Transverse colon (tissue), 4 donors: ENCODE measurements around the gene BTBD10. TPM values are rescaled to one million over a fixed set of nuclear protein-coding genes. Genes with fewer than 3 reads are reported as not detected.

ENCODE experiments used
- DNase-seq: peaks from one replicate; pipeline ENCODE4 v3.0.0-alpha.2; 2019
- H3K27ac ChIP-seq, 4 donors: fragments of 200-600 bp; sonication (generic); 2 replicates each; pipeline ENCODE4 v1.5.1; 2016 to 2018; ENCODE audit warnings: inconsistent platforms in 4 of 4
- H3K27me3 ChIP-seq: fragments of 200-600 bp; sonication (generic); 2 replicates; pipeline ENCODE4 v1.5.1; 2017; ENCODE audit warnings: inconsistent platforms
- H3K36me3 ChIP-seq, 4 donors: fragments of 200-600 bp; sonication (generic); 2 replicates each; pipeline ENCODE4 v1.5.1; 2017 to 2019; ENCODE audit warnings: inconsistent platforms in 4 of 4
- H3K4me1 ChIP-seq, 4 donors: fragments of 200-600 bp; sonication (generic); 2 replicates each; pipeline ENCODE4 v1.5.1; 2017 to 2020; ENCODE audit warnings: inconsistent platforms in 4 of 4
- H3K4me3 ChIP-seq, 4 donors: fragments of 200-600 bp; sonication (generic); 1 replicate in 1 of 4; 2 replicates in 3 of 4; pipeline versions ENCODE4 v1.5.1 to v1.6.1; 2017 to 2019; ENCODE audit warnings: inconsistent platforms in 4 of 4
- H3K9me3 ChIP-seq, 2 donors: fragments of 200-600 bp; sonication (generic); 2 replicates each; pipeline ENCODE4 v1.5.1; 2017 to 2019; ENCODE audit warnings: inconsistent platforms in 2 of 2
- EP300 ChIP-seq: sonication (generic); formaldehyde crosslinking; IDR thresholded peaks from one replicate; pipeline ENCODE4 v1.6.1; 2017; ENCODE audit warnings: antibody characterized with exemption, low read depth
- POLR2A ChIP-seq: fragments of 450-650 bp; IDR thresholded peaks from one replicate; pipeline ENCODE4 v1.6.1; 2016; ENCODE audit warnings: antibody characterized with exemption, mild to moderate bottlenecking, moderate library complexity
- POLR2AphosphoS5 ChIP-seq, 3 donors: sonication (generic); formaldehyde crosslinking; IDR thresholded peaks; one replicate each; pipeline ENCODE4 v1.6.1; 2016; ENCODE audit warnings: antibody characterized with exemption in 3 of 3
- WGBS, 2 donors: methylation state at CpG; one replicate each; pipeline ENCODE4 v1.1.5; 2018; ENCODE audit warnings: low coverage in 1 of 2; 5-methylcytosine and 5-hydroxymethylcytosine counted together
- in situ Hi-C, 4 donors: fragments of 200-750 bp; cut with MboI; loops; one replicate each; pipeline versions ENCODE4 v1.15.0 to v1.15.1; 2017; ENCODE audit warnings: low sequenced_read_pairs in 3 of 4, low pct_ligation_motif_present in 1 of 4, low pct_unique_long_range_greater_than_20kb in 1 of 4
- intact Hi-C: fragments of 100-400 bp; cut with DNase I; formaldehyde crosslinking; loops from one replicate; pipeline ENCODE4 v1.15.1; 2023; ENCODE audit warnings: low total_unique reads
- total RNA-seq, 4 donors: library from RNA; depleted of rRNA; stranded (reverse); fragments of >200 nt; gene quantifications; one replicate each; pipeline ENCODE4 v1.1.0, GENCODE V29; 2016
- TF ChIP-seq, protein P1 (sequence below), 5 experiments: fragments of 200-600 bp in 3 of 5; fragments of 450-650 bp in 2 of 5; sonication (generic) in 3 of 5; IDR thresholded peaks; 1 replicate in 2 of 5; 2 replicates in 3 of 5; pipeline ENCODE4 v1.5.1; 2016 to 2017; ENCODE audit warnings: antibody characterized with exemption in 5 of 5, inconsistent platforms in 3 of 5, mild to moderate bottlenecking in 2 of 5, moderate library complexity in 1 of 5

Gene BTBD10
- total RNA-seq, 4 donors from 2014 or later = 9.0 to 39.9 (median 32.9) TPM

DNA sequence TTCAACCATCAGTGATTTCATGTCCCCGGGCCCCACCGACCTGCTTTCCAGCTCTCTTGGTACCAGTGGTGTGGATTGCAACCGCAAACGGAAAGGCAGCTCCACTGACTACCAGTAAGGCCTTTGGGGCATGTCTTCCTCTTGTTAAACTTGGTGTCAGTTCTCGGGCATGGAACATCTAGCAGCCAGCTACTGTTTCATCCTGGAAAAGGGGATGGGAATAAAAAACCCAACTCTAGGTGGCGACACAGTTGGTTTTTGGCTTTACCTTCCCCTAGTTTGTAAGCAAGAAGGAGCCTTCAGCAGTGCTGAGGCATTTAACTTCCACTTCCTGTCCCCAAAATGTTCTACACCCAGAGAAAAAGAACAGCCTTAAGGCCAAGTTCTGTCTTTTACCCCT is 108.7 kb downstream of the BTBD10 start:
- WGBS, 2 donors = 88% methylated on average over 6 of the region's 6 CpGs; no CpG with 5 or more reads in 1 of the 2 donors
- no peaks in the 10 kb centered on the region for H3K4me1 ChIP-seq
- in situ Hi-C loops (no loop called here), intact Hi-C loops (no loop called here)
- DNase-seq = no peak
- H3K9me3 ChIP-seq = no peaks in the 10 kb centered on the region
- TF ChIP-seq POLR2A (no peak), POLR2AphosphoS5 (IDR thresholded peaks at IDR 0.05) (no peak), EP300 (no peak)
- TF ChIP-seq, protein P1, sequence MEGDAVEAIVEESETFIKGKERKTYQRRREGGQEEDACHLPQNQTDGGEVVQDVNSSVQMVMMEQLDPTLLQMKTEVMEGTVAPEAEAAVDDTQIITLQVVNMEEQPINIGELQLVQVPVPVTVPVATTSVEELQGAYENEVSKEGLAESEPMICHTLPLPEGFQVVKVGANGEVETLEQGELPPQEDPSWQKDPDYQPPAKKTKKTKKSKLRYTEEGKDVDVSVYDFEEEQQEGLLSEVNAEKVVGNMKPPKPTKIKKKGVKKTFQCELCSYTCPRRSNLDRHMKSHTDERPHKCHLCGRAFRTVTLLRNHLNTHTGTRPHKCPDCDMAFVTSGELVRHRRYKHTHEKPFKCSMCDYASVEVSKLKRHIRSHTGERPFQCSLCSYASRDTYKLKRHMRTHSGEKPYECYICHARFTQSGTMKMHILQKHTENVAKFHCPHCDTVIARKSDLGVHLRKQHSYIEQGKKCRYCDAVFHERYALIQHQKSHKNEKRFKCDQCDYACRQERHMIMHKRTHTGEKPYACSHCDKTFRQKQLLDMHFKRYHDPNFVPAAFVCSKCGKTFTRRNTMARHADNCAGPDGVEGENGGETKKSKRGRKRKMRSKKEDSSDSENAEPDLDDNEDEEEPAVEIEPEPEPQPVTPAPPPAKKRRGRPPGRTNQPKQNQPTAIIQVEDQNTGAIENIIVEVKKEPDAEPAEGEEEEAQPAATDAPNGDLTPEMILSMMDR (IDR thresholded peaks at IDR 0.05) = peak in 3 of 5 experiments; percentile 29 to 33 (median 33)
- H3K27ac ChIP-seq = no peak overlapping the region
- H3K36me3 ChIP-seq = peaks cover 0 to 19% (median 5%) of the 10 kb centered on the region in 4 donors
- H3K4me3 ChIP-seq = no peak overlapping the region
- no peaks in the 10 kb centered on the region for H3K27me3 ChIP-seq

DNA sequence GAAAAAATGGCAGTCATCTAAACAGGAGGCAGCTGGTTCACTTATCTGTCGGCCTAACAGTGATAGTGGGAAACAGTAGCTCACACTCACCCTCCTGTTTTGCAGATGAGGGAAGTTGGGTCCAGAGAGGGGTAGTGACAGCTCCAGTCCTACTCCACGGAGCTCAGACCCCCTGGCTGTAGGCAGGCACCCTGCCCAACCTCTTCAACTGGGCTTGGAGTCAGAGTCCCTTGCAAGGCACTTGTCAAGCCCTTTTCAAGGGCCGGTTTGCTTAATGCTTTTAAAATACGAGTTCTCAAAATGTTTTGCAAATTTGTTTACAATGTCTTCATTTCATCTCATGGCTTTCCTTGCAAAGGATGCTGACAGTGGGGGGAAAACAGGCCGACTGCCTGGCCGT is 110.3 kb downstream of the BTBD10 start:
- H3K36me3 ChIP-seq = peaks cover 0 to 10% (median 4%) of the 10 kb centered on the region in 4 donors
- no peak overlapping the region for H3K27ac ChIP-seq
- TF ChIP-seq POLR2AphosphoS5 (IDR thresholded peaks at IDR 0.05) = no peak
- TF ChIP-seq, protein P1 (IDR thresholded peaks at IDR 0.05) = no peak
- H3K9me3 ChIP-seq = no peaks in the 10 kb centered on the region
- intact Hi-C loops (no loop called here), in situ Hi-C loops (no loop called here)
- no peak overlapping the region for H3K4me3 ChIP-seq
- peaks cover 0 to 5% (median 0%) of the 10 kb centered on the region in 4 donors for H3K4me1 ChIP-seq
- no peaks in the 10 kb centered on the region for H3K27me3 ChIP-seq
- no peak for DNase-seq
- 87 to 100% methylated on average over 2 to 6 of the region's 6 CpGs for WGBS, 2 donors

GRCh38 chr11:13349581-13349980 is 113.4 kb downstream of the BTBD10 start:
- intact Hi-C loops (no loop called here), in situ Hi-C loops (loop anchor here (10.0 to 25.0 kb wide), 5 partner anchors 112 to 387 kb away; no protein-coding TSS in a partner anchor)
- TF ChIP-seq, protein P1 (IDR thresholded peaks at IDR 0.05) = no peak
- TF ChIP-seq POLR2A (no peak), POLR2AphosphoS5 (IDR thresholded peaks at IDR 0.05) (no peak), EP300 (no peak)
- Histone ChIP-seq H3K4me1 (peaks cover 0 to 7% (median 0%) of the 10 kb centered on the region in 4 donors), H3K27ac (no peak overlapping the region), H3K36me3 (no peaks in the 10 kb centered on the region), H3K4me3 (no peak overlapping the region), H3K9me3 (no peaks in the 10 kb centered on the region), H3K27me3 (no peaks in the 10 kb centered on the region)
- WGBS, 2 donors = 84 to 89% methylated on average over 6 of the region's 6 CpGs
- no peak for DNase-seq

DNA sequence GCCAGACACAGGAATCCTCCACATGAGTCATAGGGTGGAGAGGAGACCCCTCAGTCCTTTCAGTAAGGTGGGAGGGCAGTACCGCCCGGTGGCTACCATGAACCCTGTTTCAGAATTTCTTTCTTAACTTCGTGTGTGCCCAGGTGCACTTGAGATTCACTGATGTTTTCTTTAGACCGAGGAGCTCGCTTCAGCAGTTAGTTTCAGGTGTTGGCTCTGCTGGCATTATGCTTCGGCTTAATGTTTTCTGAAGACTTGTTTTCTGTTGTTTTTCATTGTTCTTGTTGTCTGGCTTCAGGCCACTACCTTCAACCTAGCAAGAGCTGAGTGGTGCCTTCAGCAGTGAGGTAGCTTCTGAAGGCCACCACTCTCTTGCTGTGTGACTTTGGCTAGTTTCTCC is 114.0 kb downstream of the BTBD10 start:
- Histone ChIP-seq H3K27ac (no peak overlapping the region), H3K4me1 (peaks cover 0 to 7% (median 0%) of the 10 kb centered on the region in 4 donors), H3K36me3 (no peaks in the 10 kb centered on the region), H3K9me3 (no peaks in the 10 kb centered on the region), H3K27me3 (no peaks in the 10 kb centered on the region), H3K4me3 (no peak overlapping the region)
- in situ Hi-C loops = loop anchor here (10.0 to 25.0 kb wide), 5 partner anchors 112 to 387 kb away; no protein-coding TSS in a partner anchor
- 80 to 92% methylated on average over 2 to 6 of the region's 6 CpGs for WGBS, 2 donors
- intact Hi-C loops = no loop called here
- DNase-seq = no peak
- no peak for TF ChIP-seq POLR2A

DNA sequence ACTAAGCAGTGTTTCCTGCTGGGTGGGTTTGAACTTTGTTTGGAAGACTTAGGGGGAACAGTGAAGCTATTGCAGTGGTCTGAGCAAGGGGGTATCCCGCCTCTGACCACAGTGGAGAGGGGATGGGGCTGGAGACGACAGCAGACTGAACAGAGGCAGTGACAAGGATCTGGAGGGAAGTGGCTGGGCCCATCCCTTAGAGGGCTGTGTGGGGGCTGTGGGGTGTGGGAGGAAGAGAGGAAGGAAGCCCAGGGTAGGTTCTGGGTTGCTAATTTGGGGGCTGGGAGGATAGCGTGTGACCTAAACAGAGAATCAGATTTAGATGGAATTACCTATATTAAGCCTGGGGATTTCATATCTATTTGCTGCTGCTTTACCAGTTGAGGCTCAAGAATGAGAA is 114.7 kb downstream of the BTBD10 start:
- intact Hi-C loops (no loop called here), in situ Hi-C loops (loop anchor here (10.0 to 25.0 kb wide), 5 partner anchors 111 to 386 kb away; no protein-coding TSS in a partner anchor)
- no peaks in the 10 kb centered on the region for H3K36me3 ChIP-seq
- TF ChIP-seq POLR2AphosphoS5 (IDR thresholded peaks at IDR 0.05) (no peak), POLR2A (no peak), EP300 (no peak)
- TF ChIP-seq, protein P1 (IDR thresholded peaks at IDR 0.05) = no peak
- H3K4me3 ChIP-seq = no peak overlapping the region
- peaks cover 0 to 7% (median 0%) of the 10 kb centered on the region in 4 donors for H3K4me1 ChIP-seq
- no peak for DNase-seq
- no peak overlapping the region for H3K27ac ChIP-seq
- H3K9me3 ChIP-seq = no peaks in the 10 kb centered on the region
- H3K27me3 ChIP-seq = no peaks in the 10 kb centered on the region
- 66 to 69% methylated on average over 2 to 3 of the region's 3 CpGs for WGBS, 2 donors
